Keratinocyte (primary cell): ENCODE results near the gene RBM19. TPM values are rescaled to one million over a fixed set of nuclear protein-coding genes. Genes with fewer than 3 reads are reported as not detected.

Experiments used
- DNase-seq: peaks from one replicate; pipeline ENCODE4 v3.0.0-alpha.2; 2011; ENCODE audit warnings: low read depth, missing footprints, low spot score
- FAIRE-seq: peaks from 2 replicates; lab custom pipeline; 2011; peaks lifted over from hg19 to GRCh38; lab: Jason Lieb, UNC
- H2AFZ ChIP-seq: 2 replicates; pipeline ENCODE4 v1.6.0; 2012; ENCODE audit warnings: low read length, control low read depth, inconsistent platforms; ENCODE audit not compliant: control insufficient read depth
- H3K27ac ChIP-seq: 2 replicates; pipeline ENCODE4 v1.5.1; 2011; ENCODE audit warnings: low read length; ENCODE audit not compliant: control insufficient read depth, insufficient read depth
- H3K27me3 ChIP-seq: 3 replicates; pipeline ENCODE4 v1.6.0; 2011; ENCODE audit warnings: low read length; ENCODE audit not compliant: control insufficient read depth, insufficient read depth; ENCODE audit errors: extremely low read depth
- H3K36me3 ChIP-seq, 2 experiments: 2 replicates in 1 of 2; 3 replicates in 1 of 2; pipeline ENCODE4 v1.5.1; 2011; ENCODE audit warnings: low read length in 2 of 2, mild to moderate bottlenecking in 1 of 2; ENCODE audit not compliant: control insufficient read depth in 2 of 2, insufficient read depth in 2 of 2; ENCODE audit errors: extremely low read depth in 1 of 2
- H3K4me1 ChIP-seq: 3 replicates; pipeline ENCODE4 v1.5.1; 2011; ENCODE audit warnings: low read length; ENCODE audit not compliant: control insufficient read depth, insufficient read depth; ENCODE audit errors: extremely low read depth
- H3K4me2 ChIP-seq: 3 replicates; pipeline ENCODE4 v1.6.0; 2011; ENCODE audit warnings: low read depth, low read length; ENCODE audit not compliant: control insufficient read depth, insufficient read depth; ENCODE audit errors: extremely low read depth
- H3K4me3 ChIP-seq, 3 experiments: fragments of 200-600 bp in 1 of 3; sonication (generic) in 1 of 3; 2 replicates in 2 of 3; 3 replicates in 1 of 3; pipeline ENCODE4 v1.5.1; 2011 to 2016; ENCODE audit warnings: low read length in 3 of 3, mild to moderate bottlenecking in 3 of 3, control low read depth in 2 of 3, inconsistent platforms in 1 of 3, low read depth in 1 of 3, mixed read lengths in 1 of 3, mixed run types in 1 of 3, moderate library complexity in 1 of 3; ENCODE audit not compliant: control insufficient read depth in 2 of 3, insufficient read depth in 2 of 3; ENCODE audit errors: extremely low read depth in 1 of 3
- H3K79me2 ChIP-seq: 2 replicates; pipeline ENCODE4 v1.6.0; 2012; ENCODE audit warnings: low read length; ENCODE audit not compliant: control insufficient read depth, insufficient read depth
- H3K9ac ChIP-seq: 3 replicates; pipeline ENCODE4 v1.6.0; 2011; ENCODE audit warnings: low read length; ENCODE audit not compliant: control insufficient read depth, insufficient read depth; ENCODE audit errors: extremely low read depth
- H3K9me1 ChIP-seq: 3 replicates; pipeline ENCODE4 v1.6.0; 2011; ENCODE audit warnings: low read length; ENCODE audit not compliant: control insufficient read depth, insufficient read depth; ENCODE audit errors: extremely low read depth
- H3K9me3 ChIP-seq: 2 replicates; pipeline ENCODE4 v1.5.1; 2012; ENCODE audit warnings: low read depth, low read length; ENCODE audit not compliant: control insufficient read depth
- H4K20me1 ChIP-seq: 3 replicates; pipeline ENCODE4 v1.6.0; 2011; ENCODE audit warnings: low read length; ENCODE audit not compliant: control insufficient read depth, insufficient read depth; ENCODE audit errors: extremely low read depth
- CTCF ChIP-seq, 3 experiments: IDR thresholded peaks in 1 of 3; conservative IDR thresholded peaks in 1 of 3; optimal IDR thresholded peaks in 1 of 3; 2 replicates in 2 of 3; 3 replicates in 1 of 3; pipeline versions ENCODE3 to v1.5.1; 2011; ENCODE audit warnings: low read length in 3 of 3, mild to moderate bottlenecking in 3 of 3, moderate library complexity in 2 of 3, control low read depth in 1 of 3, inconsistent platforms in 1 of 3; ENCODE audit not compliant: insufficient read depth in 2 of 3; ENCODE audit errors: extremely low read depth in 1 of 3
- EZH2 ChIP-seq: IDR thresholded peaks from one replicate; pipeline ENCODE4 v1.6.1; 2012; ENCODE audit warnings: inconsistent platforms, mild to moderate bottlenecking, low read length, moderate library complexity
- dilution Hi-C: fragments of 300-500 bp; cut with MboI; formaldehyde crosslinking; loops from one replicate; pipeline ENCODE4 v1.7.0; 2020; ENCODE audit warnings: low sequenced_read_pairs; ENCODE audit not compliant: extremely low pct_ligation_motif_present
- polyA plus RNA-seq, 5 experiments: library from polyadenylated mRNA; depleted of rRNA in 3 of 5; stranded (reverse) in 3 of 5; stranded (forward) in 1 of 5; unstranded in 1 of 5; fragments of >200 nt; gene quantifications; 1 replicate in 1 of 5; 2 replicates in 3 of 5; 3 replicates in 1 of 5; pipeline versions ENCODE4 v1.2.1 to v1.2.3, GENCODE V29; 2011 to 2012; ENCODE audit warnings: missing spikeins in 2 of 5, low read depth in 1 of 5, low replicate concordance in 1 of 5

The RBM19 gene
- polyA plus RNA-seq, 1 donor (not counting 4 experiments of a cell fraction or from before 2014, with no cell fraction given), result 14.6 TPM

DNA sequence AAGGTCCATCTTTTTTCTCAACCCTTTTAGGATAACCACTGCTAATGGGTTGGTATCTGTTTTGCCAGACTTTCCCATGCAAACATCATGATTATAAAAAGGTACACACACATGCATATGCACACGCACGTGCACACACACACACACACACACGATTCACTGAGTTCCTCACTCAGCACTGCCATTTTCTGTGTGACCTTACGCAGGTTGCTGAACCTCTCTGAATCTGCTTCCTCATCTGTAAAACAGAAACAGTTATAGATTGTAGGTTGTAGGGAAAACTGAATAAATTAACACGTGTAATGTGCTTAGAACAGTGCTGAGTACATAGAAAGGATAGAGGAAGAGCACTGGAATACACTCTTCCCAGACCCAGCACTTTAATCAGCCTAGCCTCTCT, 182.3 kb downstream of the RBM19 start:
- no peaks in the 10 kb centered on the region for H3K36me3 ChIP-seq
- H3K79me2 ChIP-seq, result no peaks in the 10 kb centered on the region
- H3K9me1 ChIP-seq, result no peaks in the 10 kb centered on the region
- H3K9me3 ChIP-seq, result no peaks in the 10 kb centered on the region
- no peaks in the 10 kb centered on the region for H4K20me1 ChIP-seq
- peaks cover 24% of the 10 kb centered on the region for H3K4me1 ChIP-seq
- dilution Hi-C loops, result no loop called here
- no peak overlapping the region for H3K4me2 ChIP-seq
- H2AFZ ChIP-seq, result no peak overlapping the region
- TF ChIP-seq CTCF (optimal IDR thresholded peaks at IDR 0.05 in 1 of 3, IDR thresholded peaks at IDR 0.05 in 1 of 3, conservative IDR thresholded peaks at IDR 0.05 in 1 of 3; ENCODE audit: extremely low read depth in 1 of 3, insufficient read depth in 2 of 3, low read length in 3 of 3), result no peak
- no peak for TF ChIP-seq EZH2
- no peak for DNase-seq
- H3K4me3 ChIP-seq, result no peak overlapping the region
- H3K27me3 ChIP-seq, result peaks cover 3% of the 10 kb centered on the region
- no peak overlapping the region for H3K27ac ChIP-seq
- FAIRE-seq, result no peak
- H3K9ac ChIP-seq, result no peak overlapping the region

DNA sequence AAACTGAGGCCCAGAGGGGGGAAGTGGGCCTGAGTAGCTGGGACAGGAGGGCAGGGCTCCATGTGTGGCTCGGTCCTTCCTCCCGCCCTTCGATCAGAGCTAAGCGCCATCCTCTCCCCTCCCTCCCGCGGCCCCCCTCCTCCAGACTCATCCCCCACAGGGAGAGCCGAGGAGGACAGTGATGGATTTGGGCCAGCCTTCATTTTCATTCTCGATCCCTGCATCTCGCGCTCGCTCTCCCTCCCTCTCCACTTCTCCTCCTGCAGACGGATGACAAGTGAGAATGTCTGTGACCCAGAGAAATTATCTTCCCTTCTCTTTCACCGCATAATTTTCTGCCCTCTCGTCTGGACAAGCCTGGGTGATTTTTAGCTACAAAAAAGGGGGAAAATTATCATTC, 183.3 kb downstream of the RBM19 start:
- peaks cover 4% of the 10 kb centered on the region for H3K27me3 ChIP-seq
- FAIRE-seq, result no peak

More for the DNA sequence above, 183.3 kb downstream of the RBM19 start:
- Histone ChIP-seq H3K79me2 (no peaks in the 10 kb centered on the region), H3K27ac (no peak overlapping the region), H3K9ac (no peak overlapping the region), H3K4me3 (no peak overlapping the region), H3K9me1 (no peaks in the 10 kb centered on the region), H3K36me3 (no peaks in the 10 kb centered on the region), H4K20me1 (no peaks in the 10 kb centered on the region), H3K4me1 (peaks cover 18% of the 10 kb centered on the region), H3K9me3 (no peaks in the 10 kb centered on the region), H2AFZ (no peak overlapping the region), H3K4me2 (no peak overlapping the region)
- dilution Hi-C loops, result no loop called here
- TF ChIP-seq CTCF (optimal IDR thresholded peaks at IDR 0.05 in 1 of 3, IDR thresholded peaks at IDR 0.05 in 1 of 3, conservative IDR thresholded peaks at IDR 0.05 in 1 of 3; ENCODE audit: extremely low read depth in 1 of 3, insufficient read depth in 2 of 3, low read length in 3 of 3) (no peak), EZH2 (no peak)
- DNase-seq, result no peak
